Measurements from ENCODE around the gene SEBOX. TPM values are rescaled to one million over a fixed set of nuclear protein-coding genes. Genes with fewer than 3 reads are reported as not detected.

The SEBOX gene
- total and polyA plus RNA-seq, 12 donors = not detected

DNA sequence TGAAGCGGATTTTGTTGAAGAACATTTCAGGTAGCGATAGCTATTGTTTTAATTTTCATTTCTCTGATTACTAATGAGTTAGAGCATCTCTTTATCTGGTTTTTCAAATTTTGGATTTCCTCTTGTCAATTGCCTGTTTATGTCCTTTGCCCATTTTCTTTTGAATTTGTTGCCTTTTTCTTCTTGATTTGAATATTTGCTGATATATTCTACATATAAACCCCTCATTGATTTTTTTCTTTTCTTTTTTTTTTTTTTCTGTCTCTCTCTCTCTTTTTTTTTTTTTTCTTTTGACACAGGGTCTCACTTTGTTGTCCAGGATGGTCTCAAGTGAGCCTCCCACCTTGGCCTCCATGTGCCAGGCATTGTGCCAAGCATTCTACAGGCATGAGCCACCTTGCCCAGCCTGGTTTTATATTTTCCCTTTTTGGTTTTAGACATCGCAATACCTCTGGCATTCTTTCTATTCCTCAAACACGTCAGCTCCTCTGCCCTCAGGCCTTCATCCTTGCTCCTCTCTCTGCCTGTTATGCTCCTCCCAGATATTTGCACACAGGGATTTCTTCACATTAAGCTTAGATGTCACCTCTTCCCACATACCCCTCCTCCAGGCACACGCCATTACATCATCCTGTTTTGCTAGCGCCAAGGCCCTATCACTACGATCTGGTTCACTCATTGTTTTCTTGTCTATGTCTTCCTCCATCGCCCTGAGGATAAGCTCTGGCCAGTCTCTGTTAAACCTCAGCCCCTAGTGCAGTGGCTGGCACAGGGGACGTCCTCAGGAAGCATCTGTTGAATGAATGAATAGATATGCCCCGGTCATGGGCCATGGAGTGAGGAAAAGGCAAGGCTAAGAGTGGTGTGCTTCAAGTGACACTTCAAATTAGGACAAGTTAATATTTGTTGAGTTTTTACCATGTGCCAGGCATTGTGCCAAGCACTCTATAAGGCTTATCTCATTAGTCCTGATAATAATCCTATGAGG, 15.1 kb upstream of the SEBOX start:
- Histone ChIP-seq H3K27me3 (peaks cover 0 to 12% (median 0%) of the 10 kb centered on the region in 7 donors), H3K4me1 (peaks cover 0 to 23% (median 10%) of the 10 kb centered on the region in 9 donors), H3K9me3 (no peaks in the 10 kb centered on the region), H3K36me3 (peaks cover 0 to 11% (median 0%) of the 10 kb centered on the region in 9 donors), H3K27ac (no peak overlapping the region), H3K4me3 (no peak overlapping the region)
- ATAC-seq (no peak), DNase-seq (no peak)
- TF ChIP-seq, protein P1, sequence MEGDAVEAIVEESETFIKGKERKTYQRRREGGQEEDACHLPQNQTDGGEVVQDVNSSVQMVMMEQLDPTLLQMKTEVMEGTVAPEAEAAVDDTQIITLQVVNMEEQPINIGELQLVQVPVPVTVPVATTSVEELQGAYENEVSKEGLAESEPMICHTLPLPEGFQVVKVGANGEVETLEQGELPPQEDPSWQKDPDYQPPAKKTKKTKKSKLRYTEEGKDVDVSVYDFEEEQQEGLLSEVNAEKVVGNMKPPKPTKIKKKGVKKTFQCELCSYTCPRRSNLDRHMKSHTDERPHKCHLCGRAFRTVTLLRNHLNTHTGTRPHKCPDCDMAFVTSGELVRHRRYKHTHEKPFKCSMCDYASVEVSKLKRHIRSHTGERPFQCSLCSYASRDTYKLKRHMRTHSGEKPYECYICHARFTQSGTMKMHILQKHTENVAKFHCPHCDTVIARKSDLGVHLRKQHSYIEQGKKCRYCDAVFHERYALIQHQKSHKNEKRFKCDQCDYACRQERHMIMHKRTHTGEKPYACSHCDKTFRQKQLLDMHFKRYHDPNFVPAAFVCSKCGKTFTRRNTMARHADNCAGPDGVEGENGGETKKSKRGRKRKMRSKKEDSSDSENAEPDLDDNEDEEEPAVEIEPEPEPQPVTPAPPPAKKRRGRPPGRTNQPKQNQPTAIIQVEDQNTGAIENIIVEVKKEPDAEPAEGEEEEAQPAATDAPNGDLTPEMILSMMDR (IDR thresholded peaks at IDR 0.05) = no peak
- intact Hi-C loops (cut with DNase I) = no loop called here
- 74 to 76% methylated on average over 10 of the region's 10 CpGs for WGBS, 2 donors

DNA sequence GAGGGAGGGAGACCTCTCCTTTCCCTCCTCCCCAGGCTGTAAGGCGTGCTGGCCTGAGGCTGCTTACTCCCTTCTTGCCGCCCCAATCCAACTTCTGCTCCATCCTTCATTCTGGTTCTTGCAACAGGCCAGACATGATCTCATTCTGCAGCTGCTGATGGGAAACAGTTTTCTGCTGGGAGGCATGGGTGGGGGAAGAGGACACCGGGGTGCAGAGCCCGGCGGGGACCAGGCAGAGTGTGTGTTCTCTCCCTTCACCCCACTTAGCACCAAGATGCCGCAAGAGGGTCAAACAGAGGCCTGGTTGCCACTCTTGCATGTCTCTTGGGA, 7.9 kb upstream of the SEBOX start:
- H3K27me3 ChIP-seq = peaks cover 0 to 22% (median 0%) of the 10 kb centered on the region in 7 donors
- WGBS, 2 donors = 87 to 88% methylated on average over 6 of the region's 6 CpGs
- ATAC-seq = no peak
- TF ChIP-seq, protein P1 (IDR thresholded peaks at IDR 0.05) = no peak
- H3K4me1 ChIP-seq = peaks cover 4 to 40% (median 29%) of the 10 kb centered on the region in 9 donors
- intact Hi-C loops (cut with DNase I) = no loop called here
- H3K27ac ChIP-seq = no peak overlapping the region
- no peak for DNase-seq
- no peaks in the 10 kb centered on the region for H3K9me3 ChIP-seq
- peak overlapping the region in 6 of 10 donors; percentile 48 to 74 (median 67) for H3K4me3 ChIP-seq
- H3K36me3 ChIP-seq = peaks cover 0 to 4% (median 0%) of the 10 kb centered on the region in 9 donors

DNA sequence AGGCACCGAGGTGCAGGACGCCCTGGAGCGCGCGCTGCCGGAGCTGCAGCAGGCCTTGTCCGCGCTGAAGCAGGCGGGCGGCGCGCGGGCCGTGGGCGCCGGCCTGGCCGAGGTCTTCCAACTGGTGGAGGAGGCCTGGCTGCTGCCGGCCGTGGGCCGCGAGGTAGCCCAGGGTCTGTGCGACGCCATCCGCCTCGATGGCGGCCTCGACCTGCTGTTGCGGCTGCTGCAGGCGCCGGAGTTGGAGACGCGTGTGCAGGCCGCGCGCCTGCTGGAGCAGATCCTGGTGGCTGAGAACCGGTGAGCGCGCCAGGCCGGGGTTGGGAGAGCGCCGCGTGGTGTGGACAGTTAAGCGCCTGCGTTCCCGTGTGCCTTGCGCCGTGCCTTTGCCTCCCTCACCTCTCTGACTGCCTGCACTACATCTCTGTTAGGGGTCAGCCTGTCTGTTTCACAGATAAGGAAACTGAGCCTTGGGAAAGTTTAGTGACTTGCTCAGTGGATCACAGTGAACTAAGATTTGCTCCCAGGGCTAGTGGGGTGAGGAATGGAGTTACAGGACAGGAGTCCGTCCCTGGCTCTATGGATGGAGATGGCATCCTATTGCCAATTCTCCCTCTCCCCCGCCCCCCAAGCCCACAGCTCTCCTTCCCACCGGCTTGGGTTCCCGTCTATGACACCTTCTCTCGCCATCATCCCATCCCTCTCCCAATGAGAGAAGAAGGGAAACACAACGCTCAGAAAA, 7.4 kb upstream of the SEBOX start:
- Histone ChIP-seq H3K4me3 (peak overlapping the region; percentile 48 to 78 (median 66)), H3K36me3 (peaks cover 0 to 6% (median 0%) of the 10 kb centered on the region in 9 donors), H3K27me3 (peaks cover 0 to 22% (median 0%) of the 10 kb centered on the region in 7 donors), H3K9me3 (no peaks in the 10 kb centered on the region), H3K4me1 (peaks cover 4 to 40% (median 29%) of the 10 kb centered on the region in 9 donors), H3K27ac (peak overlapping the region in 9 of 10 donors; percentile 61 to 85 (median 79))
- ATAC-seq (peak in 3 of 8 donors; percentile 1 to 17 (median 7)), DNase-seq (no peak)
- intact Hi-C loops (cut with DNase I) = no loop called here
- TF ChIP-seq, protein P1 (IDR thresholded peaks at IDR 0.05) = no peak
- WGBS, 2 donors = 9% methylated on average over 53 of the region's 53 CpGs

All from heart right ventricle (tissue), 16 donors.